Hepatocyte (in vitro differentiated cells): ENCODE data around the gene SBNO2. TPM values are rescaled to one million over a fixed set of nuclear protein-coding genes. Genes with fewer than 3 reads are reported as not detected.
A peak's percentile ranks its signal among the peaks of the same experiment; 100 is the strongest.

Experiments used
- DNase-seq: peaks from one replicate; pipeline ENCODE4 v3.0.0-alpha.2; 2016; ENCODE audit warnings: low spot score
- H2AFZ ChIP-seq: fragments of 200-600 bp; sonication (generic); 2 replicates; pipeline ENCODE4 v1.6.0; 2016; ENCODE audit warnings: antibody characterized with exemption, mild to moderate bottlenecking
- H3K27ac ChIP-seq: fragments of 200-600 bp; sonication (generic); 2 replicates; pipeline ENCODE4 v1.5.1; 2016; ENCODE audit warnings: mild to moderate bottlenecking
- H3K27me3 ChIP-seq: fragments of 200-600 bp; sonication (generic); 2 replicates; pipeline ENCODE4 v1.6.1; 2016
- H3K36me3 ChIP-seq: fragments of 200-600 bp; sonication (generic); replicated peaks from 2 replicates; pipeline ENCODE4 v1.5.1; 2016; ENCODE audit warnings: low read depth; ENCODE audit not compliant: insufficient read depth
- H3K4me1 ChIP-seq: fragments of 200-600 bp; sonication (generic); 2 replicates; pipeline ENCODE4 v1.5.1; 2016; ENCODE audit warnings: mild to moderate bottlenecking, moderate library complexity; ENCODE audit not compliant: insufficient read depth
- H3K4me2 ChIP-seq: fragments of 200-600 bp; sonication (generic); 2 replicates; pipeline ENCODE4 v1.6.0; 2016
- H3K4me3 ChIP-seq: fragments of 200-600 bp; sonication (generic); 2 replicates; pipeline ENCODE4 v1.5.1; 2016; ENCODE audit warnings: mild to moderate bottlenecking
- H3K79me2 ChIP-seq: fragments of 200-600 bp; sonication (generic); 2 replicates; pipeline ENCODE4 v1.6.0; 2017; ENCODE audit warnings: mild to moderate bottlenecking
- H3K9me2 ChIP-seq: fragments of 200-600 bp; sonication (generic); replicated peaks from 2 replicates; pipeline ENCODE4 v1.6.0; 2017; ENCODE audit warnings: mild to moderate bottlenecking; ENCODE audit not compliant: insufficient read depth
- H3K9me3 ChIP-seq: fragments of 200-600 bp; sonication (generic); 2 replicates; pipeline ENCODE4 v1.5.1; 2016; ENCODE audit warnings: low read depth, mild to moderate bottlenecking
- H4K20me1 ChIP-seq: fragments of 200-600 bp; sonication (generic); 2 replicates; pipeline ENCODE4 v1.6.0; 2016; ENCODE audit warnings: mild to moderate bottlenecking; ENCODE audit not compliant: insufficient read depth, poor library complexity, severe bottlenecking
- CTCF ChIP-seq: fragments of 200-600 bp; sonication (generic); IDR thresholded peaks from 2 replicates; pipeline ENCODE4 v1.5.1; 2016; ENCODE audit warnings: antibody characterized with exemption, mild to moderate bottlenecking; ENCODE audit not compliant: poor library complexity
- EZH2 ChIP-seq: fragments of 200-600 bp; sonication (generic); IDR thresholded peaks from 2 replicates; pipeline ENCODE4 v1.6.1; 2016; ENCODE audit warnings: antibody characterized with exemption, mild to moderate bottlenecking, borderline replicate concordance
- EZH2phosphoT487 ChIP-seq: fragments of 200-600 bp; sonication (generic); IDR thresholded peaks from one replicate; pipeline ENCODE4 v1.6.1; 2018; ENCODE audit warnings: antibody characterized with exemption, mild to moderate bottlenecking, low read depth, moderate library complexity; ENCODE audit not compliant: unreplicated experiment, severe bottlenecking
- WGBS: methylation state at CpG from one replicate; pipeline ENCODE4 v1.1.6; 2016; ENCODE audit warnings: low lambda C conversion rate; ENCODE audit errors: missing lambda C conversion rate; 5-methylcytosine and 5-hydroxymethylcytosine counted together
- polyA plus RNA-seq: library from polyadenylated mRNA; unstranded; fragments of >200 nt; fragmentation: Nextera tagmentation; extraction: Ambion mirVana; gene quantifications from 2 replicates; pipeline ENCODE4 v1.2.1, GENCODE V29; 2016
- total RNA-seq: library from RNA; depleted of rRNA; stranded (reverse); fragments of >200 nt; gene quantifications from 2 replicates; pipeline ENCODE4 v1.2.3, GENCODE V29; 2014

Gene SBNO2
- total and polyA plus RNA-seq, 2 experiments from 2014 or later, result 12.7 to 15.6 TPM

GRCh38 chr19:1154731-1155351, 19.2 kb downstream of the SBNO2 start:
- Histone ChIP-seq H3K27me3 (no peaks in the 10 kb centered on the region), H3K79me2 (peaks cover 34% of the 10 kb centered on the region), H3K4me2 (peak overlapping the region; percentile 68), H3K9me2 (no peaks in the 10 kb centered on the region), H3K27ac (peak overlapping the region; percentile 97), H4K20me1 (peaks cover 15% of the 10 kb centered on the region), H3K4me3 (no peak overlapping the region), H3K36me3 (no peaks in the 10 kb centered on the region), H3K9me3 (no peaks in the 10 kb centered on the region), H2AFZ (no peak overlapping the region), H3K4me1 (peaks cover 9% of the 10 kb centered on the region)
- WGBS, result 63% methylated on average over 32 of the region's 32 CpGs
- no peak for TF ChIP-seq EZH2phosphoT487
- no peak for TF ChIP-seq EZH2
- no peak for TF ChIP-seq CTCF
- peak; percentile 86 for DNase-seq

GRCh38 chr19:1153891-1154730, 20.0 kb downstream of the SBNO2 start:
- Histone ChIP-seq H3K4me3 (no peak overlapping the region), H4K20me1 (peaks cover 15% of the 10 kb centered on the region), H3K9me3 (no peaks in the 10 kb centered on the region), H3K27ac (peak overlapping the region; percentile 83), H3K9me2 (no peaks in the 10 kb centered on the region), H2AFZ (no peak overlapping the region), H3K27me3 (no peaks in the 10 kb centered on the region), H3K79me2 (peaks cover 34% of the 10 kb centered on the region), H3K36me3 (no peaks in the 10 kb centered on the region), H3K4me1 (peaks cover 9% of the 10 kb centered on the region), H3K4me2 (peak overlapping the region; percentile 64)
- no peak for DNase-seq
- no peak for TF ChIP-seq CTCF
- TF ChIP-seq EZH2phosphoT487, result no peak
- TF ChIP-seq EZH2, result no peak
- 95% methylated on average over 17 of the region's 58 CpGs for WGBS

GRCh38 chr19:1151917-1152587, 22.0 kb downstream of the SBNO2 start:
- Histone ChIP-seq H3K4me1 (peaks cover 9% of the 10 kb centered on the region), H3K9me2 (no peaks in the 10 kb centered on the region), H3K4me3 (no peak overlapping the region), H2AFZ (no peak overlapping the region), H3K79me2 (peaks cover 34% of the 10 kb centered on the region), H3K36me3 (no peaks in the 10 kb centered on the region), H3K27me3 (no peaks in the 10 kb centered on the region), H4K20me1 (peaks cover 15% of the 10 kb centered on the region), H3K4me2 (no peak overlapping the region), H3K9me3 (no peaks in the 10 kb centered on the region), H3K27ac (no peak overlapping the region)
- TF ChIP-seq EZH2phosphoT487, result no peak
- no peak for TF ChIP-seq EZH2
- TF ChIP-seq CTCF, result no peak
- WGBS, result 93% methylated on average over 34 of the region's 35 CpGs
- DNase-seq, result no peak
